ENCODE measurements around the gene PRUNE2. TPM values are rescaled to one million over a fixed set of nuclear protein-coding genes. Genes with fewer than 3 reads are reported as not detected.

The PRUNE2 gene
- polyA plus RNA-seq, 3 donors, result 0.72 to 1.8 (median 1.5) TPM

- Histone ChIP-seq H4K20me1 (ENCODE audit: insufficient read depth, low read length) (no peaks in the 10 kb centered on the region), H3K27ac (ENCODE audit: low read depth in 1 of 2, low read length in 2 of 2) (no peak overlapping the region), H3K9ac (ENCODE audit: insufficient read depth, low read length, poor library complexity, severe bottlenecking) (no peak overlapping the region), H3K9me3 (replicated peaks in 1 of 2; ENCODE audit: control insufficient read depth in 1 of 2, insufficient read depth in 1 of 2, low read length in 2 of 2) (no peaks in the 10 kb centered on the region), H3K4me2 (replicated peaks; ENCODE audit: extremely low read depth, low read length, poor library complexity, severe bottlenecking) (no peak overlapping the region), H3K4me1 (ENCODE audit: control insufficient read depth in 1 of 2, insufficient read depth in 2 of 2, low read length in 2 of 2) (no peaks in the 10 kb centered on the region), H3K4me3 (replicated peaks in 1 of 3; ENCODE audit: low read depth in 2 of 3, low read length in 3 of 3) (no peak overlapping the region), H3K27me3 (ENCODE audit: control insufficient read depth in 2 of 2, insufficient read depth in 2 of 2, low read length in 2 of 2) (no peaks in the 10 kb centered on the region), H3K36me3 (replicated peaks in 1 of 2; ENCODE audit: control insufficient read depth in 1 of 2, insufficient read depth in 2 of 2, low read length in 2 of 2) (no peaks in the 10 kb centered on the region), H3K79me2 (ENCODE audit: insufficient read depth, low read length) (no peaks in the 10 kb centered on the region), H2AFZ (ENCODE audit: insufficient read depth, low read depth, low read length, poor library complexity, severe bottlenecking) (no peak overlapping the region)
- H3K9me3 Mint-ChIP-seq, result peaks cover 0 to 2% (median 0%) of the 10 kb centered on the region in 7 donors
- no peaks in the 10 kb centered on the region for H3K4me1 Mint-ChIP-seq
- WGBS (ENCODE audit: insufficient coverage), result no CpG with 5 or more reads among the region's 3 CpGs
- intact Hi-C loops (cut with micrococcal nuclease), result no loop called here
- peaks cover 4 to 6% (median 4%) of the 10 kb centered on the region in 3 donors for H3K27me3 Mint-ChIP-seq (ENCODE audit: low read depth in 3 of 3)
- no peak overlapping the region for H3K4me3 Mint-ChIP-seq
- H3K36me3 Mint-ChIP-seq, result no peaks in the 10 kb centered on the region
- TF ChIP-seq, protein P1, sequence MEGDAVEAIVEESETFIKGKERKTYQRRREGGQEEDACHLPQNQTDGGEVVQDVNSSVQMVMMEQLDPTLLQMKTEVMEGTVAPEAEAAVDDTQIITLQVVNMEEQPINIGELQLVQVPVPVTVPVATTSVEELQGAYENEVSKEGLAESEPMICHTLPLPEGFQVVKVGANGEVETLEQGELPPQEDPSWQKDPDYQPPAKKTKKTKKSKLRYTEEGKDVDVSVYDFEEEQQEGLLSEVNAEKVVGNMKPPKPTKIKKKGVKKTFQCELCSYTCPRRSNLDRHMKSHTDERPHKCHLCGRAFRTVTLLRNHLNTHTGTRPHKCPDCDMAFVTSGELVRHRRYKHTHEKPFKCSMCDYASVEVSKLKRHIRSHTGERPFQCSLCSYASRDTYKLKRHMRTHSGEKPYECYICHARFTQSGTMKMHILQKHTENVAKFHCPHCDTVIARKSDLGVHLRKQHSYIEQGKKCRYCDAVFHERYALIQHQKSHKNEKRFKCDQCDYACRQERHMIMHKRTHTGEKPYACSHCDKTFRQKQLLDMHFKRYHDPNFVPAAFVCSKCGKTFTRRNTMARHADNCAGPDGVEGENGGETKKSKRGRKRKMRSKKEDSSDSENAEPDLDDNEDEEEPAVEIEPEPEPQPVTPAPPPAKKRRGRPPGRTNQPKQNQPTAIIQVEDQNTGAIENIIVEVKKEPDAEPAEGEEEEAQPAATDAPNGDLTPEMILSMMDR (IDR thresholded peaks at IDR 0.05), result no peak
- no peak overlapping the region for H3K27ac Mint-ChIP-seq
- DNase-seq, result no peak
These were observed 139.8 kb downstream of the PRUNE2 start for GRCh38 chr9:76766126-76766525.

DNA sequence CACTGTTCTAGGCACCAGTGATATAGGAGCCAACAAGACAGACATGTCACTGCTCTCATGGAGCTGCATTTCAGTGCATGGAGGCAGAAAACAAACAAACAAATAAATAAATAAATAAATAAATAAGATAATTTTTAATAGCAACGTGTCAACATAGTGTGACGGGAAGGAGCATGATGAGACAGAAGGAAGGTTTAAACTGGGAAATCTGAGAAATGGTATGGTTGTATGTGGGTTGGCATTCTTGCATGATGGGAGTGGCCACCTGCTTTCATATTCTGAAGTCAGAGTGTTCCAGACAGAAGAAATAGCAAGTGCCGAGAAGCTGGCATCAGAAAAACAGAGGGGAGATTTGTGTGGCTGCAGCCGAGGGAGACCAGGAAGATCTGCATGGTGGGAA lies 141.8 kb downstream of the PRUNE2 start, which contains the start of gene PCA3:
TSS of gene PCA3 (plus strand) at position 301 of the 400 bp plus-strand sequence.
- H3K27ac Mint-ChIP-seq, result no peak within 1 kb of the TSS
- DNase-seq, result no peak
- Histone ChIP-seq H3K27me3 (ENCODE audit: control insufficient read depth in 2 of 2, insufficient read depth in 2 of 2, low read length in 2 of 2) (no peaks in the 10 kb centered on the region), H3K9ac (ENCODE audit: insufficient read depth, low read length, poor library complexity, severe bottlenecking) (no peak within 1 kb of the TSS), H3K27ac (ENCODE audit: low read depth in 1 of 2, low read length in 2 of 2) (no peak within 1 kb of the TSS), H3K4me1 (ENCODE audit: control insufficient read depth in 1 of 2, insufficient read depth in 2 of 2, low read length in 2 of 2) (peaks cover 0 to 5% of the 10 kb centered on the region in 2 donors), H4K20me1 (ENCODE audit: insufficient read depth, low read length) (no peaks in the 10 kb centered on the region), H2AFZ (ENCODE audit: insufficient read depth, low read depth, low read length, poor library complexity, severe bottlenecking) (no peak within 1 kb of the TSS), H3K4me2 (replicated peaks; ENCODE audit: extremely low read depth, low read length, poor library complexity, severe bottlenecking) (no peak within 1 kb of the TSS), H3K9me3 (replicated peaks in 1 of 2; ENCODE audit: control insufficient read depth in 1 of 2, insufficient read depth in 1 of 2, low read length in 2 of 2) (no peaks in the 10 kb centered on the region), H3K79me2 (ENCODE audit: insufficient read depth, low read length) (no peaks in the 10 kb centered on the region), H3K36me3 (replicated peaks in 1 of 2; ENCODE audit: control insufficient read depth in 1 of 2, insufficient read depth in 2 of 2, low read length in 2 of 2) (no peaks in the 10 kb centered on the region), H3K4me3 (replicated peaks in 1 of 3; ENCODE audit: low read depth in 2 of 3, low read length in 3 of 3) (no peak within 1 kb of the TSS)
- WGBS (ENCODE audit: insufficient coverage), result 100% methylated on average over 3 of the region's 4 CpGs
- peaks cover 9% of the 10 kb centered on the region for H3K4me1 Mint-ChIP-seq
- H3K36me3 Mint-ChIP-seq, result no peaks in the 10 kb centered on the region
- TF ChIP-seq, protein P1 (IDR thresholded peaks at IDR 0.05), result no peak
- peaks cover 1 to 4% (median 4%) of the 10 kb centered on the region in 3 donors for H3K27me3 Mint-ChIP-seq (ENCODE audit: low read depth in 3 of 3)
- peaks cover 0 to 2% (median 0%) of the 10 kb centered on the region in 7 donors for H3K9me3 Mint-ChIP-seq
- intact Hi-C loops (cut with micrococcal nuclease), result no loop called here
- no peak within 1 kb of the TSS for H3K4me3 Mint-ChIP-seq

All from CD14-positive monocyte (primary cell).